HepG2 (cell line): ENCODE measurements around the gene KCNMB2. TPM values are rescaled to one million over a fixed set of nuclear protein-coding genes. Genes with fewer than 3 reads are reported as not detected.

Source experiments
- ATAC-seq: fragments of 200-7000 bp; cut with Tn5 transposase; 3 replicates; pipeline ENCODE4 v1.9.1; 2020; ENCODE audit warnings: mild to moderate bottlenecking, moderate library complexity
- BruUV-seq: library from RNA; stranded (reverse); fragments of 400-500 nt; replicated peaks from 2 replicates; lab custom pipeline; 2021; lab: Mats Ljungman, UMichigan
- CTCF ChIA-PET: fragments of 300-600 bp; formaldehyde crosslinking; extraction: SDS; loops from one replicate; lab custom pipeline; 2021; ENCODE audit warnings: low total read pairs, inconsistent platforms, low intra/inter-chr PET ratio; lab: Yijun Ruan, JAX
- POLR2A ChIA-PET: fragments of 350-600 bp; sonication (Branson Sonifier 250); formaldehyde crosslinking; loops from one replicate; lab custom pipeline; 2020; ENCODE audit warnings: antibody characterized with exemption, inconsistent platforms; lab: Yijun Ruan, JAX
- DNase-seq: peaks from one replicate; pipeline ENCODE4 v3.0.0-alpha.2; 2015; ENCODE audit warnings: low spot score
- FAIRE-seq: peaks from 3 replicates; lab custom pipeline; 2011; peaks lifted over from hg19 to GRCh38; lab: Jason Lieb, UNC
- H2AFZ ChIP-seq: one replicate; pipeline ENCODE4 v1.6.1; 2011; ENCODE audit warnings: low read length, inconsistent platforms
- H3K27ac ChIP-seq: fragments of 300-600 bp; 3 replicates; pipeline ENCODE4 v1.8.0; 2011; ENCODE audit warnings: mixed run types, mild to moderate bottlenecking, mixed read lengths, low read length, inconsistent platforms; ENCODE audit not compliant: insufficient read depth; ENCODE audit errors: extremely low read length
- H3K27me3 ChIP-seq, 2 experiments: fragments of 200-600 bp in 1 of 2; 2 replicates in 1 of 2; 3 replicates in 1 of 2; pipeline versions ENCODE4 v1.6.0 to v1.8.0; 2011; ENCODE audit warnings: low read length in 2 of 2, mild to moderate bottlenecking in 2 of 2, moderate library complexity in 2 of 2, inconsistent platforms in 1 of 2; ENCODE audit not compliant: insufficient read depth in 2 of 2, control insufficient read depth in 1 of 2
- H3K36me3 ChIP-seq, 2 experiments: fragments of 200-600 bp in 1 of 2; replicated peaks in 1 of 2; 2 replicates in 1 of 2; 3 replicates in 1 of 2; pipeline versions ENCODE4 v1.5.1 to v1.8.0; 2011; ENCODE audit warnings: low read length in 2 of 2, inconsistent platforms in 1 of 2; ENCODE audit not compliant: insufficient read depth in 2 of 2, control insufficient read depth in 1 of 2
- H3K4me1 ChIP-seq: 2 replicates; pipeline ENCODE4 v1.5.1; 2012; ENCODE audit warnings: low read length, inconsistent platforms; ENCODE audit not compliant: insufficient read depth
- H3K4me2 ChIP-seq: 2 replicates; pipeline ENCODE4 v1.6.0; 2011; ENCODE audit warnings: low read depth, low read length, inconsistent platforms
- H3K4me3 ChIP-seq, 3 experiments: fragments of 200-600 bp in 1 of 3; sonication (generic), shearing (Covaris generic) in 1 of 3; replicated peaks in 1 of 3; 2 replicates each; pipeline ENCODE4 v1.5.1; 2011 to 2016; ENCODE audit warnings: low read length in 3 of 3, inconsistent platforms in 2 of 3, low read depth in 2 of 3, mild to moderate bottlenecking in 2 of 3, control low read depth in 1 of 3, mixed read lengths in 1 of 3; ENCODE audit not compliant: insufficient read depth in 1 of 3
- H3K79me2 ChIP-seq: one replicate; pipeline ENCODE4 v1.6.1; 2011; ENCODE audit warnings: low read length, inconsistent platforms; ENCODE audit not compliant: insufficient read depth
- H3K9ac ChIP-seq: 2 replicates; pipeline ENCODE4 v1.6.0; 2011; ENCODE audit warnings: mild to moderate bottlenecking, low read depth, low read length, inconsistent platforms; ENCODE audit not compliant: insufficient read depth
- H3K9me3 ChIP-seq: 2 replicates; pipeline ENCODE4 v1.5.1; 2012; ENCODE audit warnings: mild to moderate bottlenecking, low read length
- H4K20me1 ChIP-seq: 2 replicates; pipeline ENCODE4 v1.6.0; 2011; ENCODE audit warnings: inconsistent platforms, mild to moderate bottlenecking, low read length, moderate library complexity; ENCODE audit not compliant: insufficient read depth
- CREB1 ChIP-seq, 2 experiments: fragments of 450-650 bp in 1 of 2; IDR thresholded peaks; 2 replicates each; pipeline ENCODE4 v1.6.1; 2016 to 2017; ENCODE audit warnings: control low read depth in 1 of 2, mild to moderate bottlenecking in 1 of 2, missing compliant biosample characterization in 1 of 2, missing genetic modification characterization in 1 of 2
- EED ChIP-seq: sonication (generic); formaldehyde crosslinking; IDR thresholded peaks from 2 replicates; pipeline ENCODE4 v1.5.0; 2020; ENCODE audit warnings: mild to moderate bottlenecking, missing genetic modification reagents
- GRHL1 ChIP-seq: sonication (generic); formaldehyde crosslinking; conservative IDR thresholded peaks from 2 replicates; pipeline ENCODE4 v1.8.0; 2022; ENCODE audit warnings: missing genetic modification reagents
- KDM2A ChIP-seq: sonication (generic); formaldehyde crosslinking; IDR thresholded peaks from 2 replicates; pipeline ENCODE4 v1.4.0; 2020; ENCODE audit warnings: low read depth, missing genetic modification reagents, borderline replicate concordance
- NAIF1 ChIP-seq: sonication (generic); formaldehyde crosslinking; IDR thresholded peaks from 2 replicates; pipeline ENCODE4 v1.5.0; 2020; ENCODE audit warnings: mild to moderate bottlenecking, missing genetic modification reagents, borderline replicate concordance
- NFYC ChIP-seq: IDR thresholded peaks from 2 replicates; pipeline ENCODE4 v1.6.1; 2016; ENCODE audit warnings: missing genetic modification reagents, missing compliant biosample characterization
- SATB2 ChIP-seq: sonication (generic); formaldehyde crosslinking; IDR thresholded peaks from 2 replicates; pipeline ENCODE4 v1.5.0; 2020; ENCODE audit warnings: missing genetic modification reagents
- SOX6 ChIP-seq, 2 experiments: fragments of 450-650 bp in 1 of 2; sonication (generic) in 1 of 2; formaldehyde crosslinking in 1 of 2; IDR thresholded peaks; 2 replicates each; pipeline versions ENCODE4 v1.4.0 to v1.6.1; 2017 to 2020; ENCODE audit warnings: antibody characterized with exemption in 1 of 2, mild to moderate bottlenecking in 1 of 2, missing genetic modification reagents in 1 of 2
- TBX3 ChIP-seq: fragments of 450-650 bp; IDR thresholded peaks from 2 replicates; pipeline ENCODE4 v1.6.1; 2017; ENCODE audit warnings: antibody characterized with exemption, mild to moderate bottlenecking, inconsistent platforms, borderline replicate concordance
- ZNF547 ChIP-seq: sonication (generic); formaldehyde crosslinking; IDR thresholded peaks from 2 replicates; pipeline ENCODE4 v1.5.1; 2020; ENCODE audit warnings: mild to moderate bottlenecking, missing genetic modification reagents
- ZNF784 ChIP-seq: sonication (generic); formaldehyde crosslinking; IDR thresholded peaks from 2 replicates; pipeline ENCODE4 v1.5.1; 2020; ENCODE audit warnings: missing genetic modification reagents, mild to moderate bottlenecking, borderline replicate concordance
- WGBS: methylation state at CpG from one replicate; pipeline ENCODE4 v1.1.6; 2017; ENCODE audit warnings: low lambda C conversion rate; 5-methylcytosine and 5-hydroxymethylcytosine counted together
- in situ Hi-C: cut with HindIII; loops from 2 replicates; pipeline ENCODE4 v1.10.0; 2017; ENCODE audit warnings: low pct_unique_long_range_greater_than_20kb; ENCODE audit not compliant: extremely low pct_ligation_motif_present
- intact Hi-C: fragments of 100-400 bp; cut with micrococcal nuclease; formaldehyde crosslinking; loops from one replicate; pipeline ENCODE4 v1.10.0; 2022; ENCODE audit not compliant: unreplicated experiment
- polyA plus RNA-seq, 8 experiments: library from polyadenylated mRNA; depleted of rRNA in 3 of 8; stranded (reverse) in 7 of 8; unstranded in 1 of 8; fragments of >200 nt; fragmentation: Illumina TruSeq in 4 of 8; extraction: Trizol in 4 of 8; gene quantifications; 2 replicates each; pipeline versions ENCODE4 v1.2.1 to v1.2.3, GENCODE V29; 2011 to 2016; ENCODE audit warnings: low read depth in 4 of 8, missing spikeins in 1 of 8, mixed read lengths in 1 of 8; ENCODE audit not compliant: insufficient read depth in 1 of 8
- total RNA-seq, 5 experiments: library from RNA; depleted of rRNA; stranded (reverse); fragments of >200 nt; fragmentation: Illumina TruSeq; extraction: Trizol; gene quantifications; 2 replicates each; pipeline ENCODE4 v1.2.3, GENCODE V29; 2016; ENCODE audit warnings: low read depth in 1 of 5
- TF ChIP-seq, protein P1 (sequence below): sonication (generic); formaldehyde crosslinking; IDR thresholded peaks from 2 replicates; pipeline ENCODE4 v1.4.0; 2020; ENCODE audit warnings: missing genetic modification reagents
- TF ChIP-seq, protein P2 (sequence below): sonication (generic); formaldehyde crosslinking; IDR thresholded peaks from 2 replicates; pipeline ENCODE4 v1.4.0; 2020; ENCODE audit warnings: mild to moderate bottlenecking, missing genetic modification reagents

Gene KCNMB2
- total and polyA plus RNA-seq, 2 of the 13 experiments (the other 11 are each of a cell fraction or from before 2014, with no cell fraction given) = not detected

GRCh38 chr3:178487752-178488151 is 48.5 kb upstream of the KCNMB2 start:
- POLR2A ChIA-PET = no interaction called here
- no peak overlapping the region for H3K9ac ChIP-seq
- H3K27ac ChIP-seq = no peak overlapping the region
- H3K4me1 ChIP-seq = no peaks in the 10 kb centered on the region
- no peaks in the 10 kb centered on the region for H3K9me3 ChIP-seq
- no peak for FAIRE-seq
- intact Hi-C loops (no loop called here), in situ Hi-C loops (no loop called here)
- WGBS = 6% methylated on average over 3 of the region's 3 CpGs
- H3K4me3 ChIP-seq = no peak overlapping the region
- H2AFZ ChIP-seq = no peak overlapping the region
- CTCF ChIA-PET = no interaction called here
- no peaks in the 10 kb centered on the region for H3K27me3 ChIP-seq
- no peak for DNase-seq
- no peak for ATAC-seq
- no peaks in the 10 kb centered on the region for H4K20me1 ChIP-seq
- TF ChIP-seq CREB1 (IDR thresholded peaks at IDR 0.05) (0 out of 2 replicates have a peak, but pooled peaks have one; percentile 21), CREB1 (CRISPR knock-in tag; IDR thresholded peaks at IDR 0.05) (no peak), EED (CRISPR knock-in tag) (no peak)
- H3K4me2 ChIP-seq = no peak overlapping the region
- no peaks in the 10 kb centered on the region for H3K36me3 ChIP-seq
- BruUV-seq = no TSS peak
- H3K79me2 ChIP-seq = no peaks in the 10 kb centered on the region

- no peak overlapping the region for H3K4me3 ChIP-seq
- ATAC-seq (no peak), DNase-seq (no peak), FAIRE-seq (no peak)
- 0% methylated on average over 3 of the region's 3 CpGs for WGBS
- H2AFZ ChIP-seq = no peak overlapping the region
- ChIA-PET POLR2A (no interaction called here), CTCF (no interaction called here)
- peaks cover 4% of the 10 kb centered on the region; the same call in 1 of the 2 replicates for H3K9me3 ChIP-seq
- no peak overlapping the region for H3K27ac ChIP-seq
- no peaks in the 10 kb centered on the region for H3K36me3 ChIP-seq
- no peaks in the 10 kb centered on the region for H4K20me1 ChIP-seq
- H3K9ac ChIP-seq = no peak overlapping the region
- H3K4me1 ChIP-seq = no peaks in the 10 kb centered on the region
- no TSS peak for BruUV-seq
- in situ Hi-C loops (no loop called here), intact Hi-C loops (no loop called here)
- no peaks in the 10 kb centered on the region for H3K27me3 ChIP-seq
- no peaks in the 10 kb centered on the region for H3K79me2 ChIP-seq
- H3K4me2 ChIP-seq = no peak overlapping the region
- no peak for TF ChIP-seq GRHL1 (CRISPR knock-in tag)
- TF ChIP-seq KDM2A (CRISPR knock-in tag) = no peak
- TF ChIP-seq, protein P1, sequence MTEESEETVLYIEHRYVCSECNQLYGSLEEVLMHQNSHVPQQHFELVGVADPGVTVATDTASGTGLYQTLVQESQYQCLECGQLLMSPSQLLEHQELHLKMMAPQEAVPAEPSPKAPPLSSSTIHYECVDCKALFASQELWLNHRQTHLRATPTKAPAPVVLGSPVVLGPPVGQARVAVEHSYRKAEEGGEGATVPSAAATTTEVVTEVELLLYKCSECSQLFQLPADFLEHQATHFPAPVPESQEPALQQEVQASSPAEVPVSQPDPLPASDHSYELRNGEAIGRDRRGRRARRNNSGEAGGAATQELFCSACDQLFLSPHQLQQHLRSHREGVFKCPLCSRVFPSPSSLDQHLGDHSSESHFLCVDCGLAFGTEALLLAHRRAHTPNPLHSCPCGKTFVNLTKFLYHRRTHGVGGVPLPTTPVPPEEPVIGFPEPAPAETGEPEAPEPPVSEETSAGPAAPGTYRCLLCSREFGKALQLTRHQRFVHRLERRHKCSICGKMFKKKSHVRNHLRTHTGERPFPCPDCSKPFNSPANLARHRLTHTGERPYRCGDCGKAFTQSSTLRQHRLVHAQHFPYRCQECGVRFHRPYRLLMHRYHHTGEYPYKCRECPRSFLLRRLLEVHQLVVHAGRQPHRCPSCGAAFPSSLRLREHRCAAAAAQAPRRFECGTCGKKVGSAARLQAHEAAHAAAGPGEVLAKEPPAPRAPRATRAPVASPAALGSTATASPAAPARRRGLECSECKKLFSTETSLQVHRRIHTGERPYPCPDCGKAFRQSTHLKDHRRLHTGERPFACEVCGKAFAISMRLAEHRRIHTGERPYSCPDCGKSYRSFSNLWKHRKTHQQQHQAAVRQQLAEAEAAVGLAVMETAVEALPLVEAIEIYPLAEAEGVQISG (CRISPR knock-in tag) = no peak
- no peak for TF ChIP-seq NFYC (CRISPR knock-in tag)
- no peak for TF ChIP-seq NAIF1 (CRISPR knock-in tag)
- TF ChIP-seq ZNF547 (CRISPR knock-in tag) = no peak
- TF ChIP-seq SOX6 (IDR thresholded peaks at IDR 0.05) = no peak
- TF ChIP-seq SOX6 (CRISPR knock-in tag; IDR thresholded peaks at IDR 0.05) = no peak
- no peak for TF ChIP-seq SATB2 (CRISPR knock-in tag)
- TF ChIP-seq TBX3 = no peak
- TF ChIP-seq, protein P2, sequence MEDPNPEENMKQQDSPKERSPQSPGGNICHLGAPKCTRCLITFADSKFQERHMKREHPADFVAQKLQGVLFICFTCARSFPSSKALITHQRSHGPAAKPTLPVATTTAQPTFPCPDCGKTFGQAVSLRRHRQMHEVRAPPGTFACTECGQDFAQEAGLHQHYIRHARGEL (CRISPR knock-in tag) = no peak
- no peak for TF ChIP-seq ZNF784 (CRISPR knock-in tag)
Measured at GRCh38 chr3:178491751-178492150, 44.5 kb upstream of the KCNMB2 start.
